GM13976 (cell line): Measurements from ENCODE around the gene DUXA.
"Not testable (repeated sequence)": the region's sequence is repeated elsewhere in the genome, so short reads cannot be mapped to it uniquely, and the experiment has no call there.

ENCODE experiments used
- DNase-seq: peaks from one replicate; pipeline ENCODE4 v3.0.0; 2012; ENCODE audit warnings: low spot score
- CTCF ChIP-seq: IDR thresholded peaks from 2 replicates; pipeline ENCODE4 v1.5.1; 2012; ENCODE audit warnings: borderline replicate concordance, mild to moderate bottlenecking; ENCODE audit not compliant: insufficient read depth; ENCODE audit errors: extremely low read depth, missing control alignments, control extremely low read depth
- in situ Hi-C: fragments of 300-500 bp; cut with MboI; formaldehyde crosslinking; loops from one replicate; pipeline ENCODE4 v1.12.0; 2022; ENCODE audit warnings: low sequenced_read_pairs, mixed read lengths, inconsistent platforms; ENCODE audit not compliant: unreplicated experiment

The DUXA gene

GRCh38 chr19:57141699-57142098 lies 25.6 kb downstream of the DUXA start:
- in situ Hi-C loops = no loop called here
- DNase-seq = no peak
- TF ChIP-seq CTCF = no peak

GRCh38 chr19:57135797-57136196 lies 31.5 kb downstream of the DUXA start:
- no peak for TF ChIP-seq CTCF
- in situ Hi-C loops = no loop called here
- DNase-seq = no peak

GRCh38 chr19:57127403-57127802 lies 39.9 kb downstream of the DUXA start:
- DNase-seq, in situ Hi-C loops: not testable (repeated sequence)

- in situ Hi-C loops = no loop called here
- DNase-seq = no peak
- TF ChIP-seq CTCF = no peak
Measured at GRCh38 chr19:57123882-57124281, 43.4 kb downstream of the DUXA start.

- no peak for TF ChIP-seq CTCF
- no peak for DNase-seq
- in situ Hi-C loops = no loop called here
Measured at GRCh38 chr19:57118848-57119247, 48.4 kb downstream of the DUXA start.

- in situ Hi-C loops, DNase-seq: not testable (repeated sequence)
Measured at GRCh38 chr19:57113501-57113900, 53.8 kb downstream of the DUXA start.

GRCh38 chr19:57111329-57111644 lies 56.0 kb downstream of the DUXA start:
- in situ Hi-C loops = no loop called here
- no peak for TF ChIP-seq CTCF

GRCh38 chr19:57110592-57111328 lies 56.5 kb downstream of the DUXA start:
- DNase-seq = no peak
- TF ChIP-seq CTCF = no peak
- in situ Hi-C loops = no loop called here

More at GRCh38 chr19:57111329-57111644, 56.0 kb downstream of the DUXA start:
- DNase-seq = no peak
